H9 (cell line): ENCODE results near the gene DAPK1. TPM values are rescaled to one million over a fixed set of nuclear protein-coding genes. Genes with fewer than 3 reads are reported as not detected.

Source experiments
- DNase-seq: peaks from one replicate; pipeline ENCODE4 v3.0.0-alpha.2; 2017
- H2AFZ ChIP-seq: one replicate; pipeline ENCODE4 v1.6.1; 2013; ENCODE audit warnings: mild to moderate bottlenecking, low read length, control low read depth, moderate library complexity
- H2AK5ac ChIP-seq: 2 replicates; pipeline ENCODE4 v1.6.1; 2013; ENCODE audit warnings: low read length, control low read depth, mixed read lengths; ENCODE audit not compliant: insufficient read length
- H2BK120ac ChIP-seq: one replicate; pipeline ENCODE4 v1.6.1; 2013; ENCODE audit warnings: low read depth, mild to moderate bottlenecking, low read length, control low read depth, inconsistent platforms; ENCODE audit not compliant: poor library complexity, severe bottlenecking
- H2BK12ac ChIP-seq: 2 replicates; pipeline ENCODE4 v1.6.1; 2013; ENCODE audit warnings: low read length, control low read depth, mixed read lengths, low read depth; ENCODE audit not compliant: insufficient read length
- H2BK15ac ChIP-seq: 2 replicates; pipeline ENCODE4 v1.6.1; 2013; ENCODE audit warnings: low read depth, low read length, control low read depth
- H2BK20ac ChIP-seq: one replicate; pipeline ENCODE4 v1.6.1; 2013; ENCODE audit warnings: low read depth, mild to moderate bottlenecking, low read length, control low read depth, inconsistent platforms; ENCODE audit not compliant: poor library complexity, severe bottlenecking
- H2BK5ac ChIP-seq: 2 replicates; pipeline ENCODE4 v1.6.1; 2013; ENCODE audit warnings: low read length, control low read depth, mixed read lengths; ENCODE audit not compliant: insufficient read length
- H3K14ac ChIP-seq: 2 replicates; pipeline ENCODE4 v1.6.1; 2013; ENCODE audit warnings: low read length, control low read depth; ENCODE audit not compliant: insufficient read depth
- H3K18ac ChIP-seq: 2 replicates; pipeline ENCODE4 v1.6.1; 2013; ENCODE audit warnings: low read depth, mild to moderate bottlenecking, mixed read lengths, low read length, control low read depth; ENCODE audit not compliant: insufficient read length
- H3K23ac ChIP-seq: 2 replicates; pipeline ENCODE4 v1.6.1; 2013; ENCODE audit warnings: low read length, control low read depth, mixed read lengths, low read depth; ENCODE audit not compliant: insufficient read length
- H3K23me2 ChIP-seq: 2 replicates; pipeline ENCODE4 v1.6.1; 2013; ENCODE audit warnings: low read depth, mild to moderate bottlenecking, mixed read lengths, low read length, control low read depth; ENCODE audit not compliant: insufficient read length, poor library complexity, severe bottlenecking
- H3K27ac ChIP-seq: 2 replicates; pipeline ENCODE4 v1.5.1; 2013; ENCODE audit warnings: low read length, control low read depth, mixed read lengths, low read depth; ENCODE audit not compliant: insufficient read length
- H3K27me3 ChIP-seq: 2 replicates; pipeline ENCODE4 v1.6.1; 2013; ENCODE audit warnings: low read length, control low read depth, inconsistent platforms; ENCODE audit not compliant: insufficient read depth
- H3K4ac ChIP-seq: 2 replicates; pipeline ENCODE4 v1.6.1; 2013; ENCODE audit warnings: low read depth, mild to moderate bottlenecking, control low read depth, inconsistent platforms, low read length, moderate library complexity
- H3K4me1 ChIP-seq: 2 replicates; pipeline ENCODE4 v1.6.1; 2013; ENCODE audit warnings: low read length, control low read depth, inconsistent platforms; ENCODE audit not compliant: insufficient read depth
- H3K4me2 ChIP-seq: 2 replicates; pipeline ENCODE4 v1.6.1; 2013; ENCODE audit warnings: low read length, control low read depth, mixed read lengths; ENCODE audit not compliant: insufficient read length, insufficient read depth
- H3K56ac ChIP-seq: 2 replicates; pipeline ENCODE4 v1.6.1; 2013; ENCODE audit warnings: low read depth, mild to moderate bottlenecking, mixed read lengths, low read length, control low read depth; ENCODE audit not compliant: insufficient read length
- H3K79me1 ChIP-seq: 2 replicates; pipeline ENCODE4 v1.6.1; 2013; ENCODE audit warnings: low read depth, mild to moderate bottlenecking, moderate library complexity, low read length, control low read depth, inconsistent platforms; ENCODE audit not compliant: insufficient read depth, poor library complexity, severe bottlenecking
- H3K79me2 ChIP-seq: 2 replicates; pipeline ENCODE4 v1.6.1; 2013; ENCODE audit warnings: low read length, control low read depth, inconsistent platforms; ENCODE audit not compliant: insufficient read depth
- H3K9ac ChIP-seq: 2 replicates; pipeline ENCODE4 v1.6.1; 2013; ENCODE audit warnings: low read length, control low read depth, mixed read lengths; ENCODE audit not compliant: insufficient read length; ENCODE audit errors: extremely low read depth
- H3K9me3 ChIP-seq: one replicate; pipeline ENCODE4 v1.6.1; 2013; ENCODE audit warnings: low read depth, low read length, inconsistent platforms; ENCODE audit not compliant: control insufficient read depth
- H3T11ph ChIP-seq: one replicate; pipeline ENCODE4 v1.6.1; 2013; ENCODE audit warnings: mild to moderate bottlenecking, low read length, control low read depth, inconsistent platforms
- H4K20me1 ChIP-seq: one replicate; pipeline ENCODE4 v1.6.1; 2013; ENCODE audit not compliant: control insufficient read depth, insufficient read length, insufficient read depth
- H4K5ac ChIP-seq: 2 replicates; pipeline ENCODE4 v1.6.1; 2013; ENCODE audit warnings: low read depth, mild to moderate bottlenecking, mixed read lengths, low read length, control low read depth; ENCODE audit not compliant: insufficient read length
- H4K8ac ChIP-seq: replicated peaks from 2 replicates; pipeline ENCODE4 v1.6.1; 2013; ENCODE audit warnings: low read length, control low read depth, mixed read lengths, low read depth; ENCODE audit not compliant: insufficient read length
- H4K91ac ChIP-seq: 2 replicates; pipeline ENCODE4 v1.6.1; 2013; ENCODE audit warnings: low read depth, mild to moderate bottlenecking, moderate library complexity, mixed read lengths, low read length, control low read depth; ENCODE audit not compliant: insufficient read length
- H3K27ac Mint-ChIP-seq, 3 experiments: 2 replicates in 2 of 3; 3 replicates in 1 of 3; pipeline ENCODE4 v1.8.0; 2020 to 2021; ENCODE audit warnings: mixed read lengths in 3 of 3, mild to moderate bottlenecking in 1 of 3, moderate library complexity in 1 of 3
- H3K27me3 Mint-ChIP-seq: 2 replicates; pipeline ENCODE4 v1.8.0; 2021; ENCODE audit warnings: low read depth, mild to moderate bottlenecking, moderate library complexity, mixed read lengths
- H3K36me3 Mint-ChIP-seq, 3 experiments: 2 replicates in 2 of 3; 3 replicates in 1 of 3; pipeline ENCODE4 v1.8.0; 2020 to 2021; ENCODE audit warnings: low read depth in 3 of 3, mixed read lengths in 3 of 3; ENCODE audit not compliant: insufficient read depth in 1 of 3
- H3K4me1 Mint-ChIP-seq, 2 experiments: 2 replicates each; pipeline ENCODE4 v1.8.0; 2020; ENCODE audit warnings: mixed read lengths in 2 of 2
- H3K4me3 Mint-ChIP-seq, 2 experiments: 2 replicates in 1 of 2; 3 replicates in 1 of 2; pipeline ENCODE4 v1.8.0; 2020 to 2021; ENCODE audit warnings: mild to moderate bottlenecking in 2 of 2, mixed read lengths in 2 of 2, moderate library complexity in 1 of 2
- H3K9me3 Mint-ChIP-seq, 2 experiments: 2 replicates in 1 of 2; 3 replicates in 1 of 2; pipeline ENCODE4 v1.8.0; 2020; ENCODE audit warnings: mild to moderate bottlenecking in 2 of 2, mixed read lengths in 2 of 2, moderate library complexity in 1 of 2
- CTCF ChIP-seq: fragments of 200-600 bp; sonication (generic); conservative IDR thresholded peaks from 3 replicates; pipeline ENCODE4 v1.8.0; 2021; ENCODE audit warnings: antibody characterized with exemption, mild to moderate bottlenecking
- WGBS: extraction: QIAGEN DNeasy Blood & Tissue Kit; methylation state at CpG from one replicate; pipeline ENCODE4 v1.1.7; 2013; ENCODE audit warnings: missing lambda C conversion rate, low lambda C conversion rate, mixed read lengths; ENCODE audit not compliant: insufficient read length; ENCODE audit errors: extremely low coverage; 5-methylcytosine and 5-hydroxymethylcytosine counted together
- total RNA-seq: library from RNA; stranded (reverse); gene quantifications from 2 replicates; pipeline ENCODE4 v1.2.1, GENCODE V29; 2021

Gene DAPK1
- total RNA-seq, 1 experiment from 2014 or later, result 79.4 TPM

- Mint-ChIP-seq H3K4me3 (no peak overlapping the region), H3K4me1 (peaks cover 36 to 38% of the 10 kb centered on the region in 2 experiments), H3K27me3 (no peaks in the 10 kb centered on the region; the same call in 1 of the 2 replicates), H3K9me3 (peaks cover 0 to 3% of the 10 kb centered on the region in 2 experiments; a peak in 1 of 5 replicates), H3K36me3 (peaks cover 41 to 52% (median 45%) of the 10 kb centered on the region in 3 experiments), H3K27ac (no peak overlapping the region)
- Histone ChIP-seq H3K4me1 (no peaks in the 10 kb centered on the region), H2AFZ (no peak overlapping the region), H3K14ac (no peak overlapping the region), H4K20me1 (no peaks in the 10 kb centered on the region), H3K23ac (no peak overlapping the region), H3K9ac (no peak overlapping the region), H2AK5ac (no peak overlapping the region), H3K79me1 (peaks cover 3% of the 10 kb centered on the region), H3K23me2 (peaks cover 11% of the 10 kb centered on the region), H4K5ac (no peak overlapping the region), H3K79me2 (peaks cover 13% of the 10 kb centered on the region; the same call in 1 of the 2 replicates), H3K27ac (no peak overlapping the region), H4K8ac (no peak overlapping the region), H3T11ph (no peak overlapping the region), H4K91ac (no peak overlapping the region), H3K4me2 (no peak overlapping the region), H2BK20ac (no peak overlapping the region), H2BK5ac (no peak overlapping the region), H3K4ac (no peak overlapping the region), H3K27me3 (no peaks in the 10 kb centered on the region), H2BK15ac (no peak overlapping the region), H2BK120ac (no peak overlapping the region), H3K9me3 (no peaks in the 10 kb centered on the region), H3K18ac (no peak overlapping the region), H3K56ac (no peak overlapping the region), H2BK12ac (no peak overlapping the region)
- TF ChIP-seq CTCF, result no peak
- DNase-seq, result no peak
- WGBS, result no CpG with 5 or more reads among the region's 1 CpG
These were observed 4.1 kb downstream of the DAPK1 start for GRCh38 chr9:87501806-87502205.
